Spinal cord (tissue), 10 donors: ENCODE results near the gene RETREG2. TPM values are rescaled to one million over a fixed set of nuclear protein-coding genes. Genes with fewer than 3 reads are reported as not detected.

Source experiments
- DNase-seq, 6 donors: peaks; one replicate each; pipeline versions ENCODE4 v3.0.0 to v3.0.0-alpha.2; 2013 to 2015; ENCODE audit warnings: low spot score in 6 of 6, low read depth in 4 of 6
- H3K27ac ChIP-seq: one replicate; pipeline ENCODE4 v1.5.1; 2013; ENCODE audit warnings: low read depth, low read length, control low read depth
- H3K27me3 ChIP-seq: one replicate; pipeline ENCODE4 v1.6.1; 2013; ENCODE audit warnings: low read length; ENCODE audit not compliant: control insufficient read depth, insufficient read depth
- H3K36me3 ChIP-seq: one replicate; pipeline ENCODE4 v1.6.1; 2013; ENCODE audit warnings: low read length; ENCODE audit not compliant: control insufficient read depth, insufficient read depth
- H3K4me1 ChIP-seq: one replicate; pipeline ENCODE4 v1.6.1; 2013; ENCODE audit warnings: low read length; ENCODE audit not compliant: control insufficient read depth, insufficient read depth
- H3K4me3 ChIP-seq: one replicate; pipeline ENCODE4 v1.5.1; 2013; ENCODE audit warnings: low read depth, low read length, control low read depth
- H3K9me3 ChIP-seq: one replicate; pipeline ENCODE4 v1.6.1; 2013; ENCODE audit warnings: low read length; ENCODE audit not compliant: control insufficient read depth, insufficient read depth
- WGBS: methylation state at CpG from one replicate; pipeline ENCODE4 v1.1.5; 2013; ENCODE audit warnings: missing lambda C conversion rate; ENCODE audit not compliant: insufficient coverage; 5-methylcytosine and 5-hydroxymethylcytosine counted together
- polyA plus RNA-seq, 2 donors: library from polyadenylated mRNA; unstranded; fragments of 120-200 nt; gene quantifications; one replicate each; pipeline ENCODE4 v1.2.1, GENCODE V29; 2013; ENCODE audit not compliant: insufficient read length in 2 of 2
- total RNA-seq, 2 donors: library from RNA; depleted of rRNA in 1 of 2; stranded (reverse); fragments of 120-200 nt in 1 of 2; fragments of >200 nt in 1 of 2; gene quantifications; one replicate each; pipeline versions ENCODE4 v1.2.3 to v1.2.4, GENCODE V29; 2013 to 2014
- donor health status: healthy.

Gene RETREG2
- total and polyA plus RNA-seq, 4 donors: 64.6 to 188 (median 124) TPM

- Histone ChIP-seq H3K4me1 (peaks cover 50% of the 10 kb centered on the region), H3K27ac (no peak overlapping the region), H3K4me3 (no peak overlapping the region), H3K9me3 (no peaks in the 10 kb centered on the region), H3K27me3 (no peaks in the 10 kb centered on the region), H3K36me3 (peaks cover 75% of the 10 kb centered on the region)
- WGBS: 100% methylated on average over 4 of the region's 19 CpGs
- DNase-seq: no peak
Measured at GRCh38 chr2:219220652-219221402, 42.8 kb downstream of the RETREG2 start.

GRCh38 chr2:219221957-219222518, 44.0 kb downstream of the RETREG2 start:
- no peak for DNase-seq
- Histone ChIP-seq H3K27ac (no peak overlapping the region), H3K36me3 (peaks cover 74% of the 10 kb centered on the region), H3K4me3 (no peak overlapping the region), H3K4me1 (peaks cover 39% of the 10 kb centered on the region), H3K9me3 (no peaks in the 10 kb centered on the region), H3K27me3 (no peaks in the 10 kb centered on the region)
- WGBS: 92% methylated on average over 14 of the region's 16 CpGs

GRCh38 chr2:219223831-219224610, 45.9 kb downstream of the RETREG2 start:
- no peak overlapping the region for H3K27ac ChIP-seq
- peaks cover 35% of the 10 kb centered on the region for H3K4me1 ChIP-seq
- peaks cover 76% of the 10 kb centered on the region for H3K36me3 ChIP-seq
- 96% methylated on average over 31 of the region's 31 CpGs for whole genome bisulfite sequencing
- H3K27me3 ChIP-seq: no peaks in the 10 kb centered on the region
- no peak for DNase-seq
- no peak overlapping the region for H3K4me3 ChIP-seq
- H3K9me3 ChIP-seq: no peaks in the 10 kb centered on the region

GRCh38 chr2:219225350-219225749, 47.3 kb downstream of the RETREG2 start:
- no peaks in the 10 kb centered on the region for H3K27me3 ChIP-seq
- 94% methylated on average over 3 of the region's 3 CpGs for WGBS
- H3K36me3 ChIP-seq: peaks cover 65% of the 10 kb centered on the region
- DNase-seq: no peak
- H3K4me3 ChIP-seq: no peak overlapping the region
- H3K9me3 ChIP-seq: no peaks in the 10 kb centered on the region
- H3K4me1 ChIP-seq: peaks cover 26% of the 10 kb centered on the region
- no peak overlapping the region for H3K27ac ChIP-seq

GRCh38 chr2:219228041-219228910, 50.2 kb downstream of the RETREG2 start:
- Histone ChIP-seq H3K4me3 (peak overlapping the region; percentile 98), H3K27me3 (no peaks in the 10 kb centered on the region), H3K36me3 (peaks cover 48% of the 10 kb centered on the region), H3K27ac (peak overlapping the region; percentile 97), H3K4me1 (peaks cover 29% of the 10 kb centered on the region), H3K9me3 (no peaks in the 10 kb centered on the region)
- DNase-seq: peak in 2 of 6 donors; percentile 5 to 50
- 57% methylated on average over 3 of the region's 7 CpGs for WGBS

GRCh38 chr2:219228911-219229304, 50.8 kb downstream of the RETREG2 start:
- H3K4me3 ChIP-seq: peak overlapping the region; percentile 98
- peaks cover 29% of the 10 kb centered on the region for H3K4me1 ChIP-seq
- no peaks in the 10 kb centered on the region for H3K9me3 ChIP-seq
- no peak for DNase-seq
- peak overlapping the region; percentile 97 for H3K27ac ChIP-seq
- H3K27me3 ChIP-seq: no peaks in the 10 kb centered on the region
- H3K36me3 ChIP-seq: peaks cover 48% of the 10 kb centered on the region
- 6% methylated on average over 19 of the region's 19 CpGs for WGBS

- H3K4me3 ChIP-seq: peak within 1 kb of the TSS; percentile 98
- peaks cover 29% of the 10 kb centered on the region for H3K4me1 ChIP-seq
- under 1% methylated on average over 80 of the region's 80 CpGs for WGBS
- DNase-seq: peak; percentile 91 to 100 (median 97)
- H3K36me3 ChIP-seq: peaks cover 48% of the 10 kb centered on the region
- peak within 1 kb of the TSS; percentile 97 for H3K27ac ChIP-seq
- H3K9me3 ChIP-seq: no peaks in the 10 kb centered on the region
- H3K27me3 ChIP-seq: no peaks in the 10 kb centered on the region
Measured at GRCh38 chr2:219229305-219230058, 51.4 kb downstream of the RETREG2 start, which contains the start of the genes ANKZF1 and ATG9A. Gene ANKZF1 (plus strand): TSS chr2:219229806. CDS start chr2:219230258, 452 bp downstream. Gene ATG9A (minus strand): TSS chr2:219229636. CDS start chr2:219228024, 1,612 bp downstream.

GRCh38 chr2:219230059-219230540, 52.0 kb downstream of the RETREG2 start:
- DNase-seq: no peak
- Histone ChIP-seq H3K9me3 (no peaks in the 10 kb centered on the region), H3K4me1 (peaks cover 29% of the 10 kb centered on the region)

More at GRCh38 chr2:219230059-219230540, 52.0 kb downstream of the RETREG2 start:
- Histone ChIP-seq H3K27ac (peak overlapping the region; percentile 93), H3K36me3 (peaks cover 47% of the 10 kb centered on the region), H3K4me3 (peak overlapping the region; percentile 98), H3K27me3 (no peaks in the 10 kb centered on the region)
- 0% methylated on average over 23 of the region's 24 CpGs for WGBS
